Sigmoid colon (tissue), 4 donors: ENCODE results near the gene COTL1.

Experiments
- EP300 ChIP-seq, 4 donors: sonication (generic); formaldehyde crosslinking; IDR thresholded peaks; one replicate each; pipeline ENCODE4 v1.6.1; 2017; ENCODE audit warnings: antibody characterized with exemption in 4 of 4
- POLR2AphosphoS5 ChIP-seq, 4 donors: sonication (generic); formaldehyde crosslinking; IDR thresholded peaks; one replicate each; pipeline ENCODE4 v1.6.1; 2017; ENCODE audit warnings: antibody characterized with exemption in 4 of 4
- TF ChIP-seq, protein P1 (sequence below), 4 experiments: fragments of 450-650 bp in 3 of 4; fragments of 200-600 bp in 1 of 4; IDR thresholded peaks; one replicate each; pipeline ENCODE4 v1.5.1; 2016 to 2019; ENCODE audit warnings: antibody characterized with exemption in 4 of 4, mild to moderate bottlenecking in 3 of 4, moderate library complexity in 2 of 4

DNA sequence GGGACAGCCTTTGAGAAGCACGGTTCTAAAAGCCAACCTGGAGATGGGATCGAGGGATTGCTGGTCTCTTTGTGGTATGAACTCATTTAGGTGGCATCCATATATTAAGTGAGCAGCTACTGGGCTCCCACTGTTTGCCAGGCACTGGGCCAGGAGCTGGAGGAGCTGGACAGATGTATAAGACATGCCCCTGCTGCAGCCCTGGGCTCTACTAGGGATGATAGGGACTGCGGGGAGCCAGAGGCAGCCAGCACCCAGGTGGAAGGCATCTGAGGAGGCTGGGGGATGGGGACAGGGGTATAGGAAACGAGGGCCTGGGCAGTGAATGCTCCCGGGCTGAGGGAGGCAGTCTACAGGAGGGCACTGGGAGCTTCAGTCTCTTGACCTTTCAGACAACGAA lies 60.4 kb downstream of the COTL1 start:
- TF ChIP-seq EP300 (IDR thresholded peaks at IDR 0.05): no peak
- TF ChIP-seq, protein P1, sequence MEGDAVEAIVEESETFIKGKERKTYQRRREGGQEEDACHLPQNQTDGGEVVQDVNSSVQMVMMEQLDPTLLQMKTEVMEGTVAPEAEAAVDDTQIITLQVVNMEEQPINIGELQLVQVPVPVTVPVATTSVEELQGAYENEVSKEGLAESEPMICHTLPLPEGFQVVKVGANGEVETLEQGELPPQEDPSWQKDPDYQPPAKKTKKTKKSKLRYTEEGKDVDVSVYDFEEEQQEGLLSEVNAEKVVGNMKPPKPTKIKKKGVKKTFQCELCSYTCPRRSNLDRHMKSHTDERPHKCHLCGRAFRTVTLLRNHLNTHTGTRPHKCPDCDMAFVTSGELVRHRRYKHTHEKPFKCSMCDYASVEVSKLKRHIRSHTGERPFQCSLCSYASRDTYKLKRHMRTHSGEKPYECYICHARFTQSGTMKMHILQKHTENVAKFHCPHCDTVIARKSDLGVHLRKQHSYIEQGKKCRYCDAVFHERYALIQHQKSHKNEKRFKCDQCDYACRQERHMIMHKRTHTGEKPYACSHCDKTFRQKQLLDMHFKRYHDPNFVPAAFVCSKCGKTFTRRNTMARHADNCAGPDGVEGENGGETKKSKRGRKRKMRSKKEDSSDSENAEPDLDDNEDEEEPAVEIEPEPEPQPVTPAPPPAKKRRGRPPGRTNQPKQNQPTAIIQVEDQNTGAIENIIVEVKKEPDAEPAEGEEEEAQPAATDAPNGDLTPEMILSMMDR (IDR thresholded peaks at IDR 0.05): no peak
- no peak for TF ChIP-seq POLR2AphosphoS5 (IDR thresholded peaks at IDR 0.05)
